Measurements from ENCODE around the gene SFT2D2.
"Not testable (repeated sequence)": the region's sequence is repeated elsewhere in the genome, so short reads cannot be mapped to it uniquely, and the experiment has no call there.

SFT2D2 gene

DNA sequence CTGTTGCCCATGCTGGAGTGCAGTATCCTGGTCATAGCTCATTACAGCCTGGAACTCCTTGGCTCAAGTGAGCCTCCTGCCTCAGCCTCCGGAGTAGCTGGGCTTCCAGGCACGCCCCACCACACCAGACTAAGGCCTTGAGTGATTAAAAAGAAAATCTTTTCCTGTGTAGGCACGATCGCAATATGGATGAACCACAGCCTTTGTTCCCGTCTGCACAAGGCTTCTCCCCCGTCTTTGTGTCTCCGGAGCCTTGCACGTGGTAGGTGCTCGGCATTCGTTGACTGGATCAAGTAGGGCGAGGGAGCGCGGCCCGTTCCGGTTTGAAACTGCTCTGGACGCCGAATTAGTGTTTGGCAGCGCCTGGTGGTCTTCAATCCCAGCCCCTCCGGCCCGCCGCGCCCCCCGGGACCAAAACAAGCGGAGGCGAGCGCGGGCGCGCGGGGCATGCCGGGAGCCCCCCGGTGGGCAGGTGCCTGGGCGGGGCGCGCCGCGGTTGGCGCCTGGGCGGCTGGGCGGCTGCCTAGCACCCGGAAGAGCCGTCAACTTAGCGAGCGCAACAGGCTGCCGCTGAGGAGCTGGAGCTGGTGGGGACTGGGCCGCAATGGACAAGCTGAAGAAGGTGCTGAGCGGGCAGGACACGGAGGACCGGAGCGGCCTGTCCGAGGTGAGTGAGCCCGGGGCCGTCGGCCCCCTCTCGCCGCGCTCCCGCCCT is at the start of gene SFT2D2:
TSS of gene SFT2D2 (plus strand) at position 529 of the 715 bp plus-strand sequence. CDS start at position 605, 76 bp downstream.
- peak; percentile 51 for DNase-seq (ENCODE audit: low read depth)

DNA sequence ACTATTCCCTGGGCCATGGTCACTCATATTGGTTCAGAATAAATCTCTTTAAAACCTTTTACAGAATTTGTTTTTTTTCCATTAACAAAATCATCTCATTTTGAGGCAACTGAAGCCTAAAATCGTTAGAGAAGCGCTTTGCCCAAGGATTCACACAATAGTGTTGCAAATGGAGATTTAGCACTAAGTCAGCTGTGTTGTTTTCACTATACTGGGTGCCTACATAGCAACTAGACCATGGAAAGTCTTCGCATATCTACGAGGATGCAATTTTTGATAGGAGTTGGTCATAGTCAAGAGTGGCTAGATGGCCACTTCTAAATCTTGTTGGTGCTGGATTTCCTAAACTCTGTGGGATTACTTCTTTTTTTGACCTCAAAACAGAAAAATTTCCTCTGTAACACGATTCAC is 47.6 kb upstream of the SFT2D2 start:
- no peak for DNase-seq (ENCODE audit: low read depth)

DNA sequence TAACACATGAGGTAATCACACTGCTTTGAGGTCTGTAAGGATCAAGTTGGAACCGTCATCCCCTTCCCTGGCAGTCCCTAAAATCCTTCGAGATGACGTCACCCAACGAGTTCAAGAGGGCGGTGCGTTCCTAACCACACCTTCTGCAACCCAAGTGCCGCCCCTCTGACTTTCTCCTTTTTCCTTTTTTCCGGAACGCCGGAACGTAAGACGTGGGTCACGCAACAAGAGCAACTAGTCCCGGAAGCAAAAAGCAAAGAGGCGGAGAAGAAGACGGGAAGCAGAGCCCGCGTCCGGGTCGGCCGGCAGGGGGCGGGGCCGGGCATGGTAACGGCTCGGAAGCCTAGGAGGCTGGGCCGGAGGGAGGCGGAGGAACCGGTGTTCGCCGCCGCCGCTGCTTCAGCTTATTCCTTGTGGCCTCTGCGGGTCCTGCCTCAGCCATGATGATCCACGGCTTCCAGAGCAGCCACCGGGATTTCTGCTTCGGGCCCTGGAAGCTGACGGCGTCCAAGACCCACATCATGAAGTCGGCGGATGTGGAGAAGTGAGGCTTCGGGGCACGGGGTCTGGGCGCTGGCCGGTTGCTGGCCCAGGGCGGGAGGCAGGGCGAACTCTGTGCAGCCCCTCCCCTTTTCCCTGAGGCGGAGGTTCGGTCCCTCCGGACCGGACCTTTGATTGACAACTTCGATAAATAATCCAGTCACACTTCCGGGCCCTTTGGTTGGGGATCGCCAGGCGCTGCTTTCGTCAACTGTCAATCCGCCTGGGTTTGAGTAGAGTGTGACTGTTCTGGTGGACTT is 47.0 kb upstream of the SFT2D2 start, which contains the start of gene TIPRL:
TSS of gene TIPRL (plus strand) at position 325 of the 800 bp plus-strand sequence. CDS start at position 441, 116 bp downstream.
- DNase-seq (ENCODE audit: low read depth): peak; percentile 86

DNA sequence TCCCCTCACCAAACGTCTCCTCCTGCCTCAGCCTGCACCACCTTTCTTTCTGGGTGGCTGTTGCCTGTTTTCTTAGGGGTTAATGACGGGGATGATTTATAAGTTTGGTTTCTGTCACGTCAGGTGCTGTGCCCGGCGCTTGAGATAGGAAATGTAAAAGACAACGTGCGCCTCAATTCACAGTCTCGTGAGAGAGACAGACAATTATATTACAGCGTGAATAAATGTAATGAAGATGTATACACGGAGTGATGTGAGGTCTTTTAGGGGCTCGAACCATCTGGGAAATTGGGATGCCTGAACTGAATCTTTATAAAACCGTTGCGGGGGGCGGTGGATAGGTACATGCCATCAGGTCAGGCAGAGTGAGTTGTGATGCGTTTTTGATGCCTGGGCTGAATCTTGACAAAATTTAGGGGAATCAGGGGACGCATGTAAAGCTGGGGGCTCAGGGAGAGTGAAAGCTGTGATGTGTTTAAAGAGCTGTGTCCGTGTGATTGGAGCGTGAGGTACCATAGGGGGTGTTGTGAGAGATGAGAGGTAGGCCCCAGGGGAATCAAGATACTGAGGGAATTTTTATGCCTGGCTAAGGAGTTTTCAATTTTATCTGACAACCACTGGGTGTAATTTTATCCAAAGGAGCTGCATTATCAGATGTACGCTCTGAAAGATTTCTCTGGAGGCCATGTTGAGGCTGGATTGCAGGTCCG is 46.2 kb upstream of the SFT2D2 start:
- no peak for DNase-seq (ENCODE audit: low read depth)

DNA sequence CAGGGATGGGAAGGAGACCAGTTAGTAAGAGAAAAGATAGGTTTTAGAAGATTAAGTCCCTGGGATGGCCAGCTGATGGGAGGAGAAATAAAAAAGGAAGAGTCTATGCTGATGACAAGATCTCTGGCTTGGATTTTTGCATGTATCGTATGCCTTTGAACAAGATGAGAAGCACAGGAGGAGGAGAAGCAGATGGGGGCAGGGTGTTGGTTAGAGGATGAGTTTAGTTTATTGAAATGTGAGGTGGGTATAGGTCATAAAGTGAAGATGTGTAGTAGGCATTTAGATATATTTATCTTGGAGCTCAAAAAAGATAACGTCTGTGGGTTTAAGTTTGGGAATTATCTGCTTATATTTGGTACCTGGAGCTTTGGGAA is 45.7 kb upstream of the SFT2D2 start:
- no peak for DNase-seq (ENCODE audit: low read depth)

DNA sequence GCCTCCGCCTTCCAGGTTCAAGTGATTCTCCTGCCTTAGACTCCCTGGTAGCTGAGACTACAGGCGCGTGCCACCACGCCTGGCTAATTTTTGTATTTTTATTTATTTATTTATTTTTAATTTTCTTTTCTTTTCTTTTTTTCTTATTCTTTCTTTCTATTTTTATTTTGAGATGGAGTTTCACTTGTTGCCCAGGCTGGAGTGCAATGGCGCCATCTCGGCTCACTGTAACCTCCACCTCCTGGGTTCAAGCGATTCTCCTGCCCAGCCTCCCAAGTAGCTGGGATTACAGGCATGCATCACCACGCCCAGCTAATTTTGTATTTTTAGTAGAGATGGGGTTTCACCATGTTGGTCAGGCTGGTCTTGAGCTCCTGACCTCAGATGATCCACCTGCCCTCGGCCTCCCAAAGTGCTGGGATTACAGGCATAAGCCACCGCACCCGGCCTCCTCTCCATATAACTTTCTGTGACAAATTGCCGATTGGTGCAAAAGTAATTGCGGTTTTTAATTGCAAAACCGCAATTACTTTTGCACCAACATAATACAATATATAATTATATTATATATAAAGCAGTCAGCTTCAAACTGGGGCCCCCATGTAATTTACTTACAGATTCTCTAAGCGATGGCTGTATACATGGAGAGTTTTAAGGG is 44.6 kb upstream of the SFT2D2 start:
- DNase-seq (ENCODE audit: low read depth): not testable (repeated sequence)

DNA sequence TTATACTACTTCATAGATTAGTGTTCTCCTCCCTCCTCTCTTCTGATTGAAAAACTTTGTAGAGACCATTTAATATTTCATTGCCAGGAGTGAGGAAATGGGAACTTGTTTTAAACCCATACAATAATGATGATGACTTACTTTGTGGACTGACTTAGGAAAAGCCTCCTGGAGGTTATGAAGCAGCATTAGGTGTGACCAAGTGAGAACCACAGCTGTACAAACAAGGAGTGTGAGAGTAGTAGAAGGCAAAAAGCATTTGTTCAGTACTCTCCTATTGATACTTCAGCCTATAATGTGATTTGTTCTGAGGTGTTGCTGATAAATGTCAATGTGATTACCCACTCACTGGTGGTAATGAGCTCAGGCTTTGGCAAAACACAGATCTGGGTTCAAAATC is 38.6 kb upstream of the SFT2D2 start:
- no peak for DNase-seq (ENCODE audit: low read depth)

DNA sequence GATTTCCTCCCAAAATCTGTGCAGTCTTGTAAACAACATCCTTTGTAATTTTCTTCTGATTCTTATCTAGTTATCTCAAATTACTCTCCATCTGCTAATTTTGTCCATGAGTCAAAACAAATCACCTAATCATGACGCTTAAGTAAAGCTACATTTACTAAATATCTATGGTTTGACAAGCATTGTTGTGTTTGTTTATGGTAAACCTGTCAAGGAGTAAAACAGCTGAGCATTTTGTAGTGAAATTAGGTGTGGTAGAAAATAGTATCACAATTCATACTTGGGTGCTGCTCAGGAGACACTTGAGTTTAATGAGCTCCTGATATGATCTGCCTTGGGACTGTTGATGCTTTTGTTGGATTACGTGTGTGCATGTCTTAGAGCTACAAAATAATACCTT is 35.4 kb upstream of the SFT2D2 start:
- no peak for DNase-seq (ENCODE audit: low read depth)

DNA sequence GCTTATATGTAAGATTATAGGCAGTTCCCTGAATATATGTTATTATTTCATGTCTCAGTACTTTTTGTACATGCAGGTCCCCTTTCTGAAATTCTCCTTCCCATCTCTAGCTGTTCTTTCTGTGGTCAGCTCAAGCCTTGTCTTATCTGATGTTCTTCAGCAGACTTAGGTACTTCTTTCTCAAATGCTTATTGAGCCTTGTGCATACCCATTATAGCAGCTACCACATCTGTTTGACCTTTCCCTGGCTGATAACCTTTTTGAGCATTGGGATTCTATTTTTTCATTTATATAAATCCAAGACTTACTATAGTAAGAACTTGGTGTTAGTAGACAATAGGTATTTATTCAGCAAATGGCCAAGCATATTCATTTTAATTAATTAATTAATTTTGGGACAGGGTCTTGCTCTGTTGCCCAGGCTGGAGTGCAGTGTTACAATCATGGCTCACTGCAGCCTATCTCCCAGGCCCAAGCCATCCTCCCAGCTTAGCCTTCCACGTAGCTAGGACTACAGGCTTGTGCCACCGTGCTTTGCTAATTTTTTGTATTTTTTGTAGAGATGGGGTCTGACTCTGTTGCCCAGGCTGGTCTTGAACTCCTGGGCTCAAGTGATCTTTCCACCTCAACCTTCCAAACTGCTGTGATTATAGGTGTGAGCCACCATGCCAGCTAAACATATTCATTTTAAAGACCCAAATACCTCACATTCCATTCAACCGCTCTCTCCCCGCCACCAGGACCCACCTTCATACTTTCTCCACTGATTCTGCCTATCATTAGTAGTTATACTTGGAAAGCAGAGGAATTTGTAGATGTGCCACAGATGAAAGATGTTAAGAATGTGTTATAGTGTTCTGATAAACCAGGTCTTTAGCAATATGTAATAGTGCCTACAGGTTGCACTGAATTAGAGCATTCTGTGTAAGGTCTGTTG is 30.3 kb upstream of the SFT2D2 start:
- DNase-seq (ENCODE audit: low read depth): no peak

DNA sequence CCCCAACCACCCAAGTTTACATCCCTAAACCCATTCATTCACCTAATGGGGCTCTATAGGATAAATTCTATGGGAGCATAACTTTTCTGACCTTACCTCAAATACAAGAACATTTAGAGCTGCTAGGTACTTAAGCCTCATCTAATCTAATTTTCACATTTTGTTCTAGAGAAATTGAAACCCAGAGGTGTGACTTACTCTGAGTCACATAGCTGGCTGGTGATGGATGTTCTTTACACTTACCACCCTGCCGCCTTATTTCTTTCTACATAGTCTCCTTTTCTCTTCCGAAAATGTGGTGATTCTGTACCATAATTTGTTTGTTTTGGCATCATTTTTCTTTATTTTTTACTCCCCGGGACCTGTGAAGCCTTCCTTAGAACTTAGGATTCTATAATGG is 26.7 kb upstream of the SFT2D2 start:
- DNase-seq (ENCODE audit: low read depth): no peak

DNA sequence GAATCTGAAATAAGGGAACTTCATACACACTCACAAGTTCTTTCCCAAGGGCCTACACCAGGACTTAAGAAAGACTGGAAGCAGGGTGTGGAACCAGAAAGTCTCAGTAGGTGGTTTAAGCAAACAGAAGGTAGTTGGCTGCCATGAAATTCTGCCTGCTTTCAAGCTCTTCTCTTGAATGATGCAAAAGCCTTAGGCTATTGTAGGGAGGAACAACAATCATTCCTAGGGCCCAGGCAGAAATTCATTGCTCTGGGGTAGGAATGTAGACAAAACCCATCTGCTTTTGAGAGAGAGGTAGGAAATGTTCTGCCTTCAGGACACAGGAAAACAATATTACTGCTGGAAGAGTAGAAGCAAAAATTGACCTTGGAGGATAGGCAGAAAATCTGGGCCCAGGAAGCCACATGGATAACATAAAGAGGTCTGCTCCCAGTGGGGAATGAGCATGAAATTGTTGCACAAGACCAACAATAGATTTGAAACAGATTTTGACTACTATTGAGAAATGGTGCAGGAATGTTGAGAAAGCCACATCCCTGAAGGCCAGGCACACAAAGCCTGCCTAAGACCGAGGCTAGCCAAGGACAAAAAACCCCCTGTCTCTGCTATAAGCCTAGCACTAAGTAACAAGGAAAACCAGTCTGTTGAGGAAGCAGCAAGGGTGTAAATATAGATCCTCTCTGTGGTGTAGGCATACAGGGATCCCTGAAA is 22.7 kb upstream of the SFT2D2 start:
- no peak for DNase-seq (ENCODE audit: low read depth)

DNA sequence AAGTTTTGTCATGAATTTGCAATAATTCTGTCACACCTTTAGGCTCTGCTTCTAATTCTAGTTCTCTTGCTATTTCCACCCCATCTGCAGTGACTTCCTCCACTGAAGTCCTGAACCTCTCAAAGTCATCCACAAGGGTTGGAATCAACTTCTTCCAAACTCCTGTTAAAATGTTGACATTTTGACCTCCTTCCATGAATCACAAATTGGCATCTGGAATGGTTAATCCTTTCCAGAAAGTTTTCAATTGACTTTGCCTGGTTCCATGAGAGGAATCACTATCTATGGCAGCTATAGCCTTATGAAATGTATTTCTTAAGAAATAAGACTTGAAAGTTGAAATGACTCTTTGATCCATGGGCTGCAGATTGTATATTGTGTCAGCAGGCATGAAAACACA is 19.7 kb upstream of the SFT2D2 start:
- no peak for DNase-seq (ENCODE audit: low read depth)

DNA sequence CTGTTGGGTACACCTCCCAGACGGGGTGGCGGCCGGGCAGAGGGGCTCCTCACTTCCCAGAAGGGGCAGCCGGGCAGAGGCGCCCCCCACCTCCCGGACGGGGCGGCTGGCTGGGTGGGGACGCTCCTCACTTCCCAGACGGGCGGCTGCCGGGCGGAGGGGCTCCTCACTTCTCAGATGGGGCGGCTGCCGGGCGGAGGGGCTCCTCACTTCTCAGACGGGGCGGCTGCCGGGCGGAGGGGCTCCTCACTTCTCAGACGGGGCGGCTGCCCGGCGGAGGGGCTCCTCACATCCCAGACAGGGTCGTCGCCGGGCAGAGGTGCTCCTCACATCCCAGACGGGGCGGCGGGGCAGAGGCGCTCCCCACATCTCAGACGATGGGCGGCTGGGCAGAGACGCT is 18.1 kb upstream of the SFT2D2 start:
- not testable (repeated sequence) for DNase-seq (ENCODE audit: low read depth)

DNA sequence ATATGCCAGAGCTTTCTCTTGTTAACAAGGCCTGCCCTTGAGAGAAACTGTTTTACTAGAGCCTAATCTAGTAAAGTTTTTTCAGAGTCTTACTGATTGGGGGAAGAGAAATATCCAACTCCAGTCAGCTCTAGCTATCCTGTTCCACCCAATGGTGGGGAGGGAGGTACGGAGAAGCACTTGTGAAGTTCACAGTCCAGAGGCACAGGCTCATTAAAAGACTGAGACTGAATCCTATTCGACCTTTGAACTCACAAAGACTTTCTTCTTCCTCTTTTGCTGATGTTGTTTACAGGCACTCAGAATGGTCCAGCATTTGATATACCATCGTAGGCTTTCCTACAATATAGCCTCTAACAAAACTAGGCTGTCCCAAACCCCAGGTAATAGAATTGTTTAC is 15.5 kb upstream of the SFT2D2 start:
- DNase-seq (ENCODE audit: low read depth): no peak

DNA sequence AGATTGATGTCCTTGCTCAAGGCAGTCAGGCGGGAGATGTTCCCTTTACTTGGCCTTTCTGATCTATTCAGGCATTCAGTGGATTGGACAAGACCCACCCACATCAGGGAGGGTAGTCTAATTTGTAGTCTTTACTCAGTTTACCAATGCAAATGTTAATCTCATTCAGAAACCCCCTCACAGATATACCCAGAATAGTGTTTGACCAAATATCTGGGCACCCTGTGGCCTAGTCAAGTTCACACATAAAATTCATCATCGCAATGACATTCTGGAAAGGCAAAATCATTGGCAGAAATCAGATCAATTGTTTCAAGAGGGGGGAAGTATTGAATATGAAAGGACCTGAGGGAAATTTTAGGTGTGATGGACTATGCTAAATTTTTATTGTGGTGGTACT is 12.5 kb upstream of the SFT2D2 start:
- DNase-seq (ENCODE audit: low read depth): no peak

DNA sequence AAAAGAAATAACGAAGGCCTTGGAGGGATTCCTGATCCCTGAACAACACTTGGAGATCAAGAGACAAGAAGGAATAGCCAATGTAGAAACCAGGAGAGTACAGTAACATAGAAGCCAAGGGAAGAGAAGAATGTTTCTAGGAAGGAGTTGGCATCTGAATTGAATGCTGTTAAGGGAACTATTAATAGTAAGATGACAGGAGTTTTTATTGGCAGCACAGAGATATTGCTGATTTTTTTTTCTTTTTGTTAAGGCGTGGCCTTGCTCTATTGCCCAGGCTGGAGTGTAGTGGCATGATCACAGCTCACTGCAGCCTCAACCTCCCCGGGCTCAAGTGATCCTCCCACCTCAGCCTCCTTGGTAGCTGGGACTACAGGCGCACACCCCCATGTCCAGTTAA is 9.6 kb upstream of the SFT2D2 start:
- DNase-seq (ENCODE audit: low read depth): no peak

DNA sequence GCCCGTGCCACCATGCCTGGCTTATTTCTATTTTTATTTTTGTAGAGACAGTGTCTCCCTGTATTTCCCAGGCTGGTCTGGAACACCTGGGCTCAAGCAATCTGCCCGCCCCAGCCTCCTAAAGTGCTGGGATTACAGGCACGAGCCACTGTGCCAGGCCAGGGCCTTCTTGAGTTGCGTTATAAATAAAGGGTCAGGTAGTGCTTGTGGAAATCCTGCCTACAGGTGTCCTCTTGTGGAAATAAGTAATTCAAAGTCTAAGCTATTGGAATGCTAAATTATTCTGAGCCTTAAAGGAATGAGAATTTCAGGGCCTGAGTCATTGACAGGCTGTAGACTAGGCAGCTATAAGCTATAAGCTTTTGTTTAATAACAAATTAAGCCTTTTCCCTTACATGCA is 8.1 kb upstream of the SFT2D2 start:
- no peak for DNase-seq (ENCODE audit: low read depth)

DNA sequence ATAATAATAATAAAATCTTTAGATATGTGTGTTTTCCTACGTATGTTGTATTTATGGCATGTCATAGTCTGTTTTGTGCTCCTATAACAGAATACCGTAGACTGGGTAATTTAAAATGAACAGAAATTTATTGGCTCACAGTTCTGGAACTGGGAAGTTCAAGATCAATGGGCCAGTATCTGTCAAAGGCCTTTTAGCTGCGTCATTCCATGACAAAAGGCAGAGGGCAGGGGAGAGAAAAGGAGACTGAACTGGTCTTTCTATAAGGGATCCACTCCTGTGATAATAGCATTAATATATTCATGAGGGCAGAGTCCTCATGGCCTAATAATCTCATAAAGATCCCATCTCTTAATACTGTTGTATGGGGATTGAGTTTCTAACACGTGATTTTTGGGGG is 7.1 kb upstream of the SFT2D2 start:
- DNase-seq (ENCODE audit: low read depth): no peak

DNA sequence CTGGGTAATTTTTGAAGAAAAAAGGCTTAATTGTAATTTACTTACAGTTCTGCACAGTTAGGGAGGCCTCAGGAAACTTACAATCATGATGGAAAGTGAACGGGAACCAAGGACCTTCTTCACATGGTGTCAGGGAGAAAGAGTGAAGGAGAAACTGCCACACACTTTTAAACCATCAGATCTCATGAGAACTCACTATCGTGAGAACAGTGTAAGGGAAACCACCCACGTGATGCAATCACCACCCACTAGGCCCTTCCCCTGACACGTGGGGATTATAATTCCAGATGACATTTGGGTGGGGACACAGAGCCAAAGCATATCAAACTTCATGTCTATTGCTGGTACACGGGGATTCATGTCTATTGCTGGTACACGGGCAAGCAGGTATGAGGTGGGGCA is 5.3 kb upstream of the SFT2D2 start:
- DNase-seq (ENCODE audit: low read depth): no peak

DNA sequence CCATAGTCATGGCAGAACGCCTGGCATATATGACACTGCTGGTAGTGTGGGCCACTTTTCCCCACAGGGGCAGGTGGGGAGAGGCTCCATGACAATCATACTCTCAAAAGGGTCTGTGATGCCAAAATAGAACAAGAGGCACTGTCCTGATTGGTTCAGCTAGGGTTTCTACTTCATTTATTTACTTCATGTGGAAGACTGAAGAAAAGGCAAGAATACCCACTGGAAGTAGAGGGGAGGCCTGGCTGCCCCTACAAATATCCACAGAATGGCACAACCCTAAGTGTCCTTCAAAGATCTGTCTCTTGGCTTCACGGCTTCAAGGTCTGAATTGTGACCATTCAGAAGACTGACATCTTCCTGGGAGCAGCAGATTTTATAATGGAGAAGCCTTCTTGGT is 4.5 kb upstream of the SFT2D2 start:
- DNase-seq (ENCODE audit: low read depth): no peak

DNA sequence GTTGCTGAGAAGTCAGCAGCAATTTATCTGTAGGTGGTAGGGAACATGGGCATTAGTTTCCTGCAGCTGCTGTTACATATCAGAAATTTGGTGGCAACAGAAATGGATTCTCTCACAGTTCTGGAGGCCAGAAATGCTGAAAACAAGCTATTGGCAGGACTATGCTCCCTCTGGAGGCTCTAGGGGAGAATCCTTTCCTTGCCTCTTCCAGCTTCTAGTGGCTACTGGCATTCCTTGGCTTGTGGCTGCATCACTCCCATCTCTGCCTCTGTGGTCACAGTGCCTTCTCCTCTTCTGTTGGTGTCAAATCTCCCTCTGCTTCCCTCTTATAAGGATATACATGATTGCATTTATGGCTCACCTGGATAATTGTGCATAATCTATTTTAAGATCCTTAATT is 2.5 kb upstream of the SFT2D2 start:
- no peak for DNase-seq (ENCODE audit: low read depth)
